Bone marrow (tissue), 2 donors: ENCODE data around the gene BCAS3.

Experiments used
- DNase-seq, 2 donors: peaks; one replicate each; lab custom pipeline; 2025; lab: John Stamatoyannopoulos, UW

BCAS3 gene

GRCh38 chr17:61364463-61364846 is 686.8 kb downstream of the BCAS3 start:
- no peak for DNase-seq

GRCh38 chr17:61366076-61366714 is 688.5 kb downstream of the BCAS3 start:
- DNase-seq, result no peak

GRCh38 chr17:61366715-61367413 is 689.2 kb downstream of the BCAS3 start:
- DNase-seq, result no peak

- DNase-seq, result no peak
Observed at GRCh38 chr17:61368049-61368831, 690.6 kb downstream of the BCAS3 start.

GRCh38 chr17:61368832-61369450 is 691.3 kb downstream of the BCAS3 start:
- DNase-seq, result no peak

- DNase-seq, result no peak
Observed at GRCh38 chr17:61369751-61370150, 692.1 kb downstream of the BCAS3 start.

- no peak for DNase-seq
Observed at GRCh38 chr17:61371179-61371578, 693.5 kb downstream of the BCAS3 start.

- DNase-seq, result no peak
Observed at GRCh38 chr17:61371606-61372005, 694.0 kb downstream of the BCAS3 start.

- no peak for DNase-seq
Observed at GRCh38 chr17:61372436-61372835, 694.8 kb downstream of the BCAS3 start.

- DNase-seq, result no peak
Observed at GRCh38 chr17:61376931-61377838, 699.5 kb downstream of the BCAS3 start.

- DNase-seq, result no peak
Observed at GRCh38 chr17:61378658-61379456, 701.2 kb downstream of the BCAS3 start.

GRCh38 chr17:61379457-61380216 is 702.0 kb downstream of the BCAS3 start:
- DNase-seq, result no peak

- DNase-seq, result no peak
Observed at GRCh38 chr17:61380217-61380835, 702.7 kb downstream of the BCAS3 start.

GRCh38 chr17:61380836-61381525 is 703.3 kb downstream of the BCAS3 start:
- no peak for DNase-seq

GRCh38 chr17:61381537-61381936 is 703.9 kb downstream of the BCAS3 start:
- no peak for DNase-seq

GRCh38 chr17:61382796-61383688 is 705.4 kb downstream of the BCAS3 start:
- DNase-seq, result no peak

- no peak for DNase-seq
Observed at GRCh38 chr17:61383689-61384201, 706.1 kb downstream of the BCAS3 start.

GRCh38 chr17:61384354-61384691 is 706.7 kb downstream of the BCAS3 start:
- DNase-seq, result no peak
